Muscle layer of duodenum (tissue), 2 donors: ENCODE data around the gene CARHSP1.

Experiments used
- H3K27ac ChIP-seq: one replicate; pipeline ENCODE4 v1.7.0; 2013; ENCODE audit warnings: mild to moderate bottlenecking, low read length
- H3K27me3 ChIP-seq: one replicate; pipeline ENCODE4 v1.7.0; 2013; ENCODE audit warnings: low read depth, mild to moderate bottlenecking, control low read depth, low read length
- H3K36me3 ChIP-seq, 2 donors: one replicate each; pipeline ENCODE4 v1.7.0; 2013; ENCODE audit warnings: low read length in 2 of 2, control low read depth in 1 of 2, mild to moderate bottlenecking in 1 of 2; ENCODE audit not compliant: insufficient read depth in 2 of 2, control insufficient read depth in 1 of 2
- H3K4me1 ChIP-seq, 2 donors: one replicate each; pipeline ENCODE4 v1.7.0; 2013; ENCODE audit warnings: low read length in 2 of 2, mild to moderate bottlenecking in 2 of 2, control low read depth in 1 of 2, moderate library complexity in 1 of 2; ENCODE audit not compliant: insufficient read depth in 2 of 2, control insufficient read depth in 1 of 2
- H3K4me3 ChIP-seq, 2 donors: one replicate each; pipeline ENCODE4 v1.7.0; 2013; ENCODE audit warnings: low read length in 2 of 2, low read depth in 1 of 2, mild to moderate bottlenecking in 1 of 2
- H3K9me3 ChIP-seq, 2 donors: one replicate each; pipeline ENCODE4 v1.7.0; 2013; ENCODE audit warnings: low read length in 2 of 2, control low read depth in 1 of 2, mild to moderate bottlenecking in 1 of 2; ENCODE audit not compliant: control insufficient read depth in 1 of 2
- donor health status: healthy.

Gene CARHSP1

DNA sequence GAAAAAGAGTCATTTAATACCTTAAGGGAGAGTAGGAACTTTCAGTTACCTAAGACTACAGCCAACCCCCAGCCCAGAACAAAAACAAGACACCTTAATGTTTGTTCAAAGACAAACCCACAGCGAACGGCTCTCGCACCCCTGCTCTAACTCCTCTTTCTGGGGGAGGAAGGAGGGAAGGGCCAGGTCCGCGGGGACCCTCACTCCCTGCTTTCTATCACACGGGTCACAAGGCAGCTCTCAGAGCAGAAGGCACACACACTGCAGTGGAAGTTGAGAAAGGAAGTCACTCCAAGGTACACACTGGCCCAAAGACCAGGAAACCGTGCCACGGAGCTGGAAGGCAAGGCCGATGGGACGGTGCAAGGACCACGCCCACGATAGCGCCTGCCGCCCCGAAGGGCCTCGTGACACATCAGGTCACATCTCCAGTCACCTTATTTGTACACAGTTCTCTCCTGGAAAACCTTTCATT lies 23.3 kb upstream of the CARHSP1 start:
- Histone ChIP-seq H3K9me3 (no peaks in the 10 kb centered on the region), H3K27me3 (no peaks in the 10 kb centered on the region), H3K4me1 (peaks cover 0 to 9% of the 10 kb centered on the region in 2 donors), H3K4me3 (no peak overlapping the region), H3K36me3 (peaks cover 62 to 64% of the 10 kb centered on the region in 2 donors), H3K27ac (no peak overlapping the region)

DNA sequence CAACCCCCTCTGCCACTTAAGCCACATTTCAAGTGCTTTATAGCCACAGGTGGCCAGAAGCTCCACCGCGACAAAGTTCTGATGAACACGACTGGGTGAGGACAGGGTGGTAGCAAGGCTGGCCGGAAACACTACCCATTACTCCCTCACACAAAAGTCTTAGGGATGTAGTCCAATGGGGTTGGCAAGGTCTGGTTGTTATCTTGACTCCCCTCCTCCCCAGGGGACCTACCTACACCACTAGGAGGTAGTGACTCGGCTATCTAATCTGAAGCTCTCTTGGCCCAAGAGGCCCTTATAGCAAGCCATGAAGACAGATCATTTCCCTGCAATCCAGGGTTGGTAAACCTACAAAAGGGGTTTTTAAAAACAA lies 21.7 kb upstream of the CARHSP1 start:
- Histone ChIP-seq H3K9me3 (no peaks in the 10 kb centered on the region), H3K4me3 (no peak overlapping the region), H3K27me3 (no peaks in the 10 kb centered on the region), H3K4me1 (peaks cover 8 to 19% of the 10 kb centered on the region in 2 donors), H3K27ac (no peak overlapping the region), H3K36me3 (peaks cover 46 to 53% of the 10 kb centered on the region in 2 donors)

DNA sequence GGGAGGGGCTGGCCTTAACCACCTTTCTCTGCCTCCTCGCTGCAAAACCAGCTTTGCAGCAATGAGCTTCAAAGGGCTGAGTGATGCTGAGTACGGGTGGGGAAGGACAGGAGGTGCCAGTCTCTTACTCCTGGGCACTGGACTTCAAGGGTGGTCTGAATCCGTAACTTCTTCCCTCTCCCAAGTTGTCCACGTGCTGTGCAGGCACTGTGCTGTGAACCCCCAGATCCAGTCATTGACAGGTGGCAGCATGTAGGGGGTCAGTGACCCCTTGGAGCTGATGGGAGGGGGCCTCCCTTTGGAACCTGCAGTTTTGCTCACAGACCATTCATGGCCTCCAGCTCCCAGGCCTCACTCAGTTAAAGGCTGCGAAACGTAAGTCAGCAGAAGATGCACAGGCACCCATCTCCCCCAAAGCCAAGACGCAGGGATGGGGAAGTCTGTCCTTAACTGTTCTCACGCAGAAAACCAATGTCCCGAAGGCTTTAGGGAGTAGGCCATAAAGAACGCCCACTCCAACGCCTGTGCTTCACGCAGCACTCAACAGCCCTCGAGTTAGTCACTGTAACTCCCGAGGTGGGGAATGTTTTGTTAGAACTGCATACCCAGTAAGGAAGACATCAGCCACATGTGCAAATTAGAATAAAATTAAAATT lies 21.2 kb upstream of the CARHSP1 start:
- no peak overlapping the region for H3K4me3 ChIP-seq
- H3K36me3 ChIP-seq: peaks cover 41 to 48% of the 10 kb centered on the region in 2 donors
- H3K27me3 ChIP-seq: no peaks in the 10 kb centered on the region
- peaks cover 8 to 19% of the 10 kb centered on the region in 2 donors for H3K4me1 ChIP-seq
- no peaks in the 10 kb centered on the region for H3K9me3 ChIP-seq
- H3K27ac ChIP-seq: no peak overlapping the region

- Histone ChIP-seq H3K36me3 (peaks cover 33 to 43% of the 10 kb centered on the region in 2 donors), H3K4me1 (peaks cover 8 to 19% of the 10 kb centered on the region in 2 donors), H3K4me3 (no peak overlapping the region), H3K27ac (no peak overlapping the region), H3K9me3 (no peaks in the 10 kb centered on the region), H3K27me3 (no peaks in the 10 kb centered on the region)
Measured at GRCh38 chr16:8888951-8889892, 20.4 kb upstream of the CARHSP1 start.

GRCh38 chr16:8887952-8888560 lies 19.2 kb upstream of the CARHSP1 start:
- no peak overlapping the region for H3K27ac ChIP-seq
- H3K36me3 ChIP-seq: peaks cover 22 to 34% of the 10 kb centered on the region in 2 donors
- no peak overlapping the region for H3K4me3 ChIP-seq
- no peaks in the 10 kb centered on the region for H3K27me3 ChIP-seq
- H3K9me3 ChIP-seq: no peaks in the 10 kb centered on the region
- peaks cover 8 to 19% of the 10 kb centered on the region in 2 donors for H3K4me1 ChIP-seq

- no peak overlapping the region for H3K27ac ChIP-seq
- H3K4me3 ChIP-seq: no peak overlapping the region
- peaks cover 8 to 19% of the 10 kb centered on the region in 2 donors for H3K4me1 ChIP-seq
- peaks cover 17 to 29% of the 10 kb centered on the region in 2 donors for H3K36me3 ChIP-seq
- no peaks in the 10 kb centered on the region for H3K9me3 ChIP-seq
- no peaks in the 10 kb centered on the region for H3K27me3 ChIP-seq
Measured at GRCh38 chr16:8887431-8887765, 18.6 kb upstream of the CARHSP1 start.

DNA sequence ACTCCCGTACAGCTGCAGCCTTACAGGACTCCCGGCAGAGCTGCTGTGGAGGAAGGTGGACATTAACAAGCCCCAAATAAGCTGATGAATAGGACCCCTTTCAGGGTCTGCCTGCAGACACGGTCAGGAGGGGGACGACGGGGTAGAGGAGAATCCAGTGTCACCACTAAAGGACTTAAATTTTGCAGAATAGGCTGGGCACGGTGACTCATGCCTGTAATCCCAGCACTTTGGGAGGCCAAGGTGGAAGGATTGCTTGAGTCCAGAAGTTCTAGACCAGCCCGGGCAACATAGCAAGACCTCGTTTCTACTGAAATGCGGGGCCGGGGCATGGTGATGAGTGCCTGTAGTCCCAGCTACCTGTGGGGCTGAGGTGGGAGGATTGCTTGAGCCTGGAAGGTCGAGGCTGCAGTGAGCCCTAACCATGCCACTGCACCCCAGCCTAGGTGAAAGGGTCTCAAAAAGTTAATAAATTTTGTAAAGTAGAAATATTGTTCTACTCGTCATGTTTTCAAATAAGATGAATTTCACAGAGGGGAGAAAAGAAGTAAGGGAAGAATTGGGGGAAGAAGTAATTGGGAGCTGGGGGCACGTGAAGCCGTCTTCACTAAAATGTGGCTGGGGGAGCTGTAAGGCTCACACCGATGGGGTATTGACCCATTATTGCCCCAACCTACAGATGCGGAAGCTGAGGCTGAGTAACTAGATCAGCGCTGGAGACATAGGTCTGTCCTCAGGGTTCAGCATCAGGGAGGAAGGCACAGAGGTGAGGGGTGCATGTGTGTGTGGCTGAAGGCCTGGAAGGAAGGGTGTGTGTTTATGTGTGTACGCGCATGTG lies 18.0 kb upstream of the CARHSP1 start:
- Histone ChIP-seq H3K4me3 (no peak overlapping the region), H3K4me1 (peaks cover 8 to 19% of the 10 kb centered on the region in 2 donors), H3K36me3 (peaks cover 11 to 24% of the 10 kb centered on the region in 2 donors), H3K27ac (no peak overlapping the region), H3K9me3 (no peaks in the 10 kb centered on the region), H3K27me3 (no peaks in the 10 kb centered on the region)

DNA sequence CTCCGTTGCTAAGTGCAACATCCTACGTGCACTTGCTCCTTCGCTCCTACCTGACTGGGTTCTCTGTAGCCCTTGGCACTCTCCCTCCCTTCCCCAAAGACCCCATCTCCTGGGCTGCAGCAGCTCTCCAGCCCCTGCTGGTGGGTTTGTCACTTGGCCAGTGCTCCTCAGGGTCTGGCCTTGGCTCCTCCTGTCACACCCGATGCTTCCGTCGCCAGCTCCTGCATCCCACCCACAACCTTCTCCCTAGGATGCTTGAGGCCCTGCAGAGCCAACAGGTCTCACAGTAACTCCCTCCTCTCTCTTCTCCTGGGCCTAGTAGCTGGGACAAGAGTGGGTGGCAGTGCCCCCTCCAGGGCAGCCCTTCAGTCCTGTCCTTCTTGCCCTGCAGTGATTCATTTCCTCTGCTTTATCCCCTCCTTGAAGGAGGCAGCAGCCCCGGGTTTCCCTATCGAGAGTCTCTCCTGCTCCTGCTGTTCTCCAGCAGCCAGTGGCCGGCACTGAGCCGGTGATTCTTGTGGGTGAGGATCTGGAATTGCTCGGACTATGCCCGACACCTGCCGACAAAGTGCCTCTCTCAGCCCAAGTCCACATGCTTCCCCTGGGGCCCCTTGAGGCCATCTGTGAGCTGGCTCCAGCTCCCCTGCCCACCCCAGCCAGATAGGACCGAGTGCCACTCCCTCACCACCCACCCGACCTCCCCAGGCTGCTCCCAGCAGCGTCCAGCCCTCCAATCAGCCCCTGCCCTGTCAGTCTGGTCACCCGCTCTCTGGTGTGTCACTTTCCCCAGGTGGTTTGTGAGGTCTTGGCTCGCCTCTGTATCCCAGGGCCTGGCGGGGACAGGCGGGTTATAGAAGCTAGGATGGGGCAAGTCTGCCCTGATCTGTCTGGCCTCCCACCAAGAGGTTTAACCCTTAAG lies 17.1 kb upstream of the CARHSP1 start:
- Histone ChIP-seq H3K36me3 (peaks cover 3 to 15% of the 10 kb centered on the region in 2 donors), H3K9me3 (no peaks in the 10 kb centered on the region), H3K4me1 (peaks cover 8 to 19% of the 10 kb centered on the region in 2 donors), H3K4me3 (no peak overlapping the region), H3K27me3 (no peaks in the 10 kb centered on the region), H3K27ac (no peak overlapping the region)

GRCh38 chr16:8882725-8883377 lies 14.0 kb upstream of the CARHSP1 start:
- H3K4me3 ChIP-seq: no peak overlapping the region
- H3K4me1 ChIP-seq: peaks cover 8 to 13% of the 10 kb centered on the region in 2 donors
- H3K27ac ChIP-seq: no peak overlapping the region
- no peaks in the 10 kb centered on the region for H3K36me3 ChIP-seq
- H3K27me3 ChIP-seq: no peaks in the 10 kb centered on the region
- no peaks in the 10 kb centered on the region for H3K9me3 ChIP-seq
